Right ventricle myocardium superior (tissue), 1 donor: ENCODE data around the gene ZBTB49. TPM values are rescaled to one million over a fixed set of nuclear protein-coding genes. Genes with fewer than 3 reads are reported as not detected.
A peak's percentile ranks its signal among the peaks of the same experiment; 100 is the strongest.

ENCODE experiments used
- ATAC-seq: fragments of 200-7000 bp; cut with Tn5 transposase; one replicate; pipeline ENCODE4 v1.9.1; 2020; ENCODE audit warnings: mild to moderate bottlenecking; ENCODE audit not compliant: poor library complexity
- DNase-seq: peaks from one replicate; pipeline ENCODE4 v3.0.0-alpha.2; 2020
- intact Hi-C: fragments of 100-400 bp; cut with DNase I; formaldehyde crosslinking; loops from one replicate; pipeline ENCODE4 v1.11.2; 2022
- total RNA-seq: library from RNA; stranded (reverse); fragmentation: NEBNext Ultra II Directional; extraction: Animal tissue kit (Norgen Biotek cat#: 25700); gene quantifications from one replicate; pipeline ENCODE4 v1.2.1, GENCODE V29; 2021
- donor health status: DM: no; HTN: yes; CAD: no; lungs with severe emphysema.

The ZBTB49 gene
- total RNA-seq, 1 donor from 2014 or later = 4.1 TPM

GRCh38 chr4:4320951-4321714 lies 31.1 kb downstream of the ZBTB49 start:
- no peak for DNase-seq
- no peak for ATAC-seq
- intact Hi-C loops = no loop called here

GRCh38 chr4:4321951-4322688 lies 32.1 kb downstream of the ZBTB49 start:
- intact Hi-C loops = no loop called here
- ATAC-seq (no peak), DNase-seq (no peak)

- no peak for DNase-seq
- intact Hi-C loops = no loop called here
- no peak for ATAC-seq
Observed at GRCh38 chr4:4323705-4324534, 33.9 kb downstream of the ZBTB49 start.

GRCh38 chr4:4325321-4325720 lies 35.3 kb downstream of the ZBTB49 start:
- intact Hi-C loops = no loop called here
- ATAC-seq (no peak), DNase-seq (no peak)

- DNase-seq (no peak), ATAC-seq (no peak)
- intact Hi-C loops = no loop called here
Observed at GRCh38 chr4:4326166-4326565, 36.1 kb downstream of the ZBTB49 start.

- intact Hi-C loops = no loop called here
- DNase-seq (peak; percentile 64), ATAC-seq (peak; percentile 78)
Observed at GRCh38 chr4:4327652-4328121, 37.6 kb downstream of the ZBTB49 start.

- no peak for ATAC-seq
- intact Hi-C loops = no loop called here
- DNase-seq = no peak
Observed at GRCh38 chr4:4328206-4328605, 38.2 kb downstream of the ZBTB49 start.

GRCh38 chr4:4328840-4329239 lies 38.8 kb downstream of the ZBTB49 start:
- DNase-seq (no peak), ATAC-seq (no peak)
- intact Hi-C loops = no loop called here

GRCh38 chr4:4329496-4329895 lies 39.4 kb downstream of the ZBTB49 start:
- ATAC-seq (no peak), DNase-seq (no peak)
- intact Hi-C loops = no loop called here

- ATAC-seq (no peak), DNase-seq (no peak)
- intact Hi-C loops = no loop called here
Observed at GRCh38 chr4:4330794-4331193, 40.7 kb downstream of the ZBTB49 start.

GRCh38 chr4:4332529-4332928 lies 42.5 kb downstream of the ZBTB49 start:
- intact Hi-C loops = no loop called here
- ATAC-seq (no peak), DNase-seq (no peak)

- intact Hi-C loops = no loop called here
- DNase-seq = peak; percentile 67
- peak; percentile 78 for ATAC-seq
Observed at GRCh38 chr4:4333265-4333706, 43.2 kb downstream of the ZBTB49 start.

GRCh38 chr4:4334798-4335520 lies 44.9 kb downstream of the ZBTB49 start:
- DNase-seq = peak; percentile 72
- intact Hi-C loops = loop anchor here (2.0 kb wide), 1 partner anchor 82 kb away; no protein-coding TSS in a partner anchor
- ATAC-seq = peak; percentile 69

GRCh38 chr4:4338210-4339001 lies 48.4 kb downstream of the ZBTB49 start:
- intact Hi-C loops = no loop called here
- DNase-seq (no peak), ATAC-seq (no peak)

GRCh38 chr4:4339504-4340085 lies 49.5 kb downstream of the ZBTB49 start:
- intact Hi-C loops = no loop called here

GRCh38 chr4:4341861-4342650 lies 52.0 kb downstream of the ZBTB49 start:
- intact Hi-C loops = no loop called here
- ATAC-seq (no peak), DNase-seq (no peak)

More at GRCh38 chr4:4339504-4340085, 49.5 kb downstream of the ZBTB49 start:
- no peak for DNase-seq
- ATAC-seq = peak; percentile 67

GRCh38 chr4:4343038-4343437 lies 53.0 kb downstream of the ZBTB49 start:
- intact Hi-C loops = no loop called here
- ATAC-seq (no peak), DNase-seq (no peak)
